OCI-LY1 (cell line): ENCODE results near the gene TESMIN.

ENCODE experiments used
- H2AFZ ChIP-seq: fragments of 200-600 bp; sonication (generic), shearing (Covaris generic); 2 replicates; pipeline ENCODE4 v1.6.0; 2014; ENCODE audit warnings: antibody characterized with exemption, mild to moderate bottlenecking, low read length
- H3F3A ChIP-seq: fragments of 200-600 bp; sonication (generic), shearing (Covaris generic); 2 replicates; pipeline ENCODE4 v1.6.0; 2014; ENCODE audit warnings: mild to moderate bottlenecking, antibody characterized with exemption, low read length, moderate library complexity; ENCODE audit not compliant: insufficient read depth
- H3K27ac ChIP-seq: fragments of 200-600 bp; sonication (generic); 2 replicates; pipeline ENCODE4 v1.5.1; 2014; ENCODE audit warnings: low read length, mixed run types, mild to moderate bottlenecking, low read depth; ENCODE audit not compliant: poor library complexity, severe bottlenecking
- H3K27me3 ChIP-seq: fragments of 200-600 bp; sonication (generic); 2 replicates; pipeline ENCODE4 v1.6.0; 2014; ENCODE audit warnings: antibody characterized with exemption, mild to moderate bottlenecking, low read length, moderate library complexity; ENCODE audit not compliant: insufficient read depth
- H3K36me3 ChIP-seq: fragments of 200-600 bp; sonication (generic); 2 replicates; pipeline ENCODE4 v1.6.1; 2014; ENCODE audit warnings: mild to moderate bottlenecking, antibody characterized with exemption, low read length, moderate library complexity, mixed read lengths; ENCODE audit not compliant: insufficient read depth
- H3K4me1 ChIP-seq: fragments of 200-600 bp; sonication (generic); 2 replicates; pipeline ENCODE4 v1.5.1; 2014; ENCODE audit warnings: mild to moderate bottlenecking, low read length, moderate library complexity; ENCODE audit not compliant: insufficient read depth, severe bottlenecking
- H3K4me2 ChIP-seq: fragments of 200-600 bp; sonication (generic), shearing (Covaris generic); 2 replicates; pipeline ENCODE4 v1.6.1; 2014; ENCODE audit warnings: low read length
- H3K4me3 ChIP-seq: fragments of 200-600 bp; sonication (generic); 2 replicates; pipeline ENCODE4 v1.5.1; 2014; ENCODE audit warnings: low read length, low read depth, mild to moderate bottlenecking, mixed read lengths; ENCODE audit not compliant: poor library complexity, severe bottlenecking
- H3K79me2 ChIP-seq: fragments of 200-600 bp; shearing (Covaris generic); 2 replicates; pipeline ENCODE4 v1.6.1; 2016; ENCODE audit warnings: mixed run types, low read length, mixed read lengths; ENCODE audit not compliant: insufficient read depth
- H3K9ac ChIP-seq: fragments of 200-600 bp; sonication (generic), shearing (Covaris generic); 2 replicates; pipeline ENCODE4 v1.6.1; 2014; ENCODE audit warnings: mild to moderate bottlenecking, low read length, mixed read lengths
- H3K9me2 ChIP-seq: fragments of 200-600 bp; sonication (generic), shearing (Covaris generic); 2 replicates; pipeline ENCODE4 v1.6.1; 2014; ENCODE audit warnings: low read depth, mild to moderate bottlenecking, low read length, mixed read lengths
- H3K9me3 ChIP-seq: fragments of 200-600 bp; shearing (Covaris generic); 2 replicates; pipeline ENCODE4 v1.6.1; 2014; ENCODE audit warnings: low read length, mixed read lengths
- H4K20me1 ChIP-seq: fragments of 200-600 bp; sonication (generic), shearing (Covaris generic); 2 replicates; pipeline ENCODE4 v1.6.0; 2016; ENCODE audit warnings: mild to moderate bottlenecking, low read length; ENCODE audit not compliant: insufficient read depth
- EZH2 ChIP-seq: fragments of 200-600 bp; sonication (generic), shearing (Covaris generic); IDR thresholded peaks from 2 replicates; pipeline ENCODE4 v1.8.0; 2017; ENCODE audit warnings: borderline replicate concordance, mixed run types, mild to moderate bottlenecking, antibody characterized with exemption, low read length, moderate library complexity, mixed read lengths
- TF ChIP-seq, protein P1 (sequence below): fragments of 200-600 bp; sonication (generic), shearing (Covaris generic); IDR thresholded peaks from 2 replicates; pipeline ENCODE4 v1.5.1; 2017; ENCODE audit warnings: mild to moderate bottlenecking, antibody characterized with exemption, low read length, moderate library complexity, mixed read lengths

The TESMIN gene

DNA sequence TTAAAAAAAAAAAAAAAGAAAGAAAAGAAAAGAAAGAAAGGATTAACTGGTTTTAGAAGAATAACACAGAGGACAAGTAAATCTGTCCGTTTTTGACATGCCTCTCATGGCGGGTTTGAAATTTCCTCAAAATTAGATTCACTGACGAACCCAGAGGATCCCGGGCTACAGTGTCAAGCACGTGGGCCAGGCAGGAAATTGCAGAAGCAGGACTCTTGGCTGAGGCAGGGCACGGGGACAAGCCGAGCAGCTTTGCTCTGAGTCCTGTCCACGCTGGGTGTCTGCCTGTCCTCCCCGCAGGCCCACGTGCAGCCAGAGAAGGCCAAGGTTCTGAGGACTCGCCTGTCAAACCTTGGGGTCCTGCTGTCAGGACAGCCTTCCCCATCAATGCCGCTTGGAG is 42.3 kb downstream of the TESMIN start:
- Histone ChIP-seq H3K4me2 (no peak overlapping the region), H3K9me3 (no peaks in the 10 kb centered on the region), H3K4me3 (no peak overlapping the region), H3K27me3 (peaks cover 10% of the 10 kb centered on the region; the same call in 1 of the 2 replicates), H3K4me1 (no peaks in the 10 kb centered on the region), H3K79me2 (no peaks in the 10 kb centered on the region), H3F3A (no peaks in the 10 kb centered on the region), H3K36me3 (no peaks in the 10 kb centered on the region), H4K20me1 (no peaks in the 10 kb centered on the region), H3K9ac (no peak overlapping the region), H3K9me2 (no peaks in the 10 kb centered on the region), H2AFZ (no peak overlapping the region), H3K27ac (no peak overlapping the region)
- TF ChIP-seq, protein P1, sequence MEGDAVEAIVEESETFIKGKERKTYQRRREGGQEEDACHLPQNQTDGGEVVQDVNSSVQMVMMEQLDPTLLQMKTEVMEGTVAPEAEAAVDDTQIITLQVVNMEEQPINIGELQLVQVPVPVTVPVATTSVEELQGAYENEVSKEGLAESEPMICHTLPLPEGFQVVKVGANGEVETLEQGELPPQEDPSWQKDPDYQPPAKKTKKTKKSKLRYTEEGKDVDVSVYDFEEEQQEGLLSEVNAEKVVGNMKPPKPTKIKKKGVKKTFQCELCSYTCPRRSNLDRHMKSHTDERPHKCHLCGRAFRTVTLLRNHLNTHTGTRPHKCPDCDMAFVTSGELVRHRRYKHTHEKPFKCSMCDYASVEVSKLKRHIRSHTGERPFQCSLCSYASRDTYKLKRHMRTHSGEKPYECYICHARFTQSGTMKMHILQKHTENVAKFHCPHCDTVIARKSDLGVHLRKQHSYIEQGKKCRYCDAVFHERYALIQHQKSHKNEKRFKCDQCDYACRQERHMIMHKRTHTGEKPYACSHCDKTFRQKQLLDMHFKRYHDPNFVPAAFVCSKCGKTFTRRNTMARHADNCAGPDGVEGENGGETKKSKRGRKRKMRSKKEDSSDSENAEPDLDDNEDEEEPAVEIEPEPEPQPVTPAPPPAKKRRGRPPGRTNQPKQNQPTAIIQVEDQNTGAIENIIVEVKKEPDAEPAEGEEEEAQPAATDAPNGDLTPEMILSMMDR: no peak
- TF ChIP-seq EZH2: no peak

DNA sequence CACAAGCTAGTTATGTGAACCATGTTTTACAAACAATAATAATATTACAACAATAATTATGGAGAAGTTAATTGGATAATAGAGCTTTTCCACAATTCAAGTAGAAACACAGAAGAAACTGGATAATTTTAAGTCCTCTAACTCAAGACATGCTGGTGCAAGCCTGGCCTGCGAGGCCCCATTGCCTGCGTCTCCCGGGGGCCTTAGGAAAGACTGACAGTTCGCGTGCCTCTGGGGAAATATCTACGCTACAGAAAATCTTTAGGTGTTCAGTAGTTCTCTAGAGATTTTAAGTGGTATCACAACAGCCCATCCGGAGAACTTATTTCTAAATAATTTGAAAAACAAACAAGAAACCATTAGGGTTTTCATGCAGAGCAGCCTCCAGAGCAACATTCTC is 43.8 kb downstream of the TESMIN start:
- Histone ChIP-seq H3K36me3 (no peaks in the 10 kb centered on the region), H3K9ac (no peak overlapping the region), H3F3A (no peaks in the 10 kb centered on the region), H3K4me3 (no peak overlapping the region), H2AFZ (no peak overlapping the region), H3K27me3 (peaks cover 13% of the 10 kb centered on the region; the same call in 1 of the 2 replicates), H4K20me1 (no peaks in the 10 kb centered on the region), H3K79me2 (no peaks in the 10 kb centered on the region), H3K4me2 (no peak overlapping the region), H3K9me3 (no peaks in the 10 kb centered on the region), H3K9me2 (no peaks in the 10 kb centered on the region), H3K4me1 (no peaks in the 10 kb centered on the region), H3K27ac (no peak overlapping the region)
- TF ChIP-seq, protein P1: no peak
- no peak for TF ChIP-seq EZH2

DNA sequence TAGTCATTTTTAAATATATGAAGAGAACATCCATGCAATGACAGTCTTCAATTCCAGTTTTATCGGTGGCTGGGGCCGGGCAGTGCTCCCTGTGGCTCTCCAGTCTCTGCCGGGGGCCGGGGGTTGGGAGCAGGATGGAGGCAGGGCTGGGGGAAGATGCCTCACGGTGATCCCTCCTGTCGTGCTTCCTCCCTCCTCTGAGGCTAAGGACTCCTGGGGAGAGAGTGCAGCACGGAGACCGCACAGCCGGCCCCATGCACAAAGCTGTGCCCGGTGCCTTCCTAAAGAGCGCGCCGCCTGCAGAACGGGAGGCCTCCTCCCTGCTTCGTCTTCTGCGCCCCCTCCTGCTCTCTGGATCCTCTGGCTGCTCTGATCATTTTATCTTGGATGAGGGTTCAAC is 46.4 kb downstream of the TESMIN start:
- Histone ChIP-seq H3F3A (no peaks in the 10 kb centered on the region), H3K79me2 (no peaks in the 10 kb centered on the region), H3K4me3 (no peak overlapping the region), H3K4me2 (no peak overlapping the region), H3K9me3 (no peaks in the 10 kb centered on the region), H3K4me1 (no peaks in the 10 kb centered on the region), H4K20me1 (no peaks in the 10 kb centered on the region), H2AFZ (no peak overlapping the region), H3K27me3 (peaks cover 10% of the 10 kb centered on the region; the same call in 1 of the 2 replicates), H3K36me3 (no peaks in the 10 kb centered on the region), H3K9me2 (no peaks in the 10 kb centered on the region), H3K9ac (no peak overlapping the region), H3K27ac (no peak overlapping the region)
- TF ChIP-seq EZH2: no peak
- TF ChIP-seq, protein P1: no peak
